Tibial artery (tissue), 4 donors: ENCODE measurements around the gene KCNN1.
"Not testable (repeated sequence)": the region's sequence is repeated elsewhere in the genome, so short reads cannot be mapped to it uniquely, and the experiment has no call there.

Experiments
- DNase-seq, 2 donors: peaks; one replicate each; pipeline ENCODE4 v3.0.0-alpha.2; 2019
- H3K27ac ChIP-seq, 2 donors: fragments of 200-600 bp; sonication (generic) in 1 of 2; 1 replicate in 1 of 2; 2 replicates in 1 of 2; pipeline ENCODE4 v1.5.1; 2018 to 2019; ENCODE audit warnings: mild to moderate bottlenecking in 1 of 2
- H3K27me3 ChIP-seq, 2 donors: fragments of 200-600 bp; sonication (generic) in 1 of 2; one replicate each; pipeline versions ENCODE4 v1.5.1 to v1.6.0; 2016 to 2019
- H3K36me3 ChIP-seq, 3 donors: fragments of 200-600 bp; sonication (generic) in 2 of 3; one replicate each; pipeline ENCODE4 v1.5.1; 2016 to 2019; ENCODE audit warnings: mild to moderate bottlenecking in 2 of 3
- H3K4me1 ChIP-seq, 4 donors: fragments of 200-600 bp; sonication (generic) in 2 of 4; 1 replicate in 3 of 4; 2 replicates in 1 of 4; pipeline ENCODE4 v1.5.1; 2016 to 2019
- H3K4me3 ChIP-seq, 2 donors: fragments of 200-600 bp; sonication (generic) in 1 of 2; 1 replicate in 1 of 2; 2 replicates in 1 of 2; pipeline ENCODE4 v1.5.1; 2018 to 2019; ENCODE audit warnings: mild to moderate bottlenecking in 2 of 2
- H3K9me3 ChIP-seq, 3 donors: fragments of 200-600 bp; sonication (generic) in 1 of 3; one replicate each; pipeline ENCODE4 v1.5.1; 2016 to 2019
- intact Hi-C: fragments of 100-400 bp; cut with DNase I; formaldehyde crosslinking; loops from one replicate; pipeline ENCODE4 v1.15.0; 2023; ENCODE audit warnings: low total_unique reads
- TF ChIP-seq, protein P1 (sequence below), 2 experiments: fragments of 200-600 bp in 1 of 2; fragments of 450-650 bp in 1 of 2; IDR thresholded peaks; one replicate each; pipeline ENCODE4 v1.5.1; 2017 to 2019; ENCODE audit warnings: antibody characterized with exemption in 2 of 2, mild to moderate bottlenecking in 1 of 2, moderate library complexity in 1 of 2

The KCNN1 gene

GRCh38 chr19:17966550-17967256, at the start of gene KCNN1:
KCNN1 (plus strand) TSS chr19:17967107; CDS start chr19:17973889, 6,782 bp downstream.
- H3K36me3 ChIP-seq: no peaks in the 10 kb centered on the region
- no peak within 1 kb of the TSS for H3K27ac ChIP-seq
- peaks cover 0 to 12% (median 0%) of the 10 kb centered on the region in 4 donors for H3K4me1 ChIP-seq
- no peaks in the 10 kb centered on the region for H3K9me3 ChIP-seq
- DNase-seq: no peak
- H3K4me3 ChIP-seq: no peak within 1 kb of the TSS
- TF ChIP-seq, protein P1, sequence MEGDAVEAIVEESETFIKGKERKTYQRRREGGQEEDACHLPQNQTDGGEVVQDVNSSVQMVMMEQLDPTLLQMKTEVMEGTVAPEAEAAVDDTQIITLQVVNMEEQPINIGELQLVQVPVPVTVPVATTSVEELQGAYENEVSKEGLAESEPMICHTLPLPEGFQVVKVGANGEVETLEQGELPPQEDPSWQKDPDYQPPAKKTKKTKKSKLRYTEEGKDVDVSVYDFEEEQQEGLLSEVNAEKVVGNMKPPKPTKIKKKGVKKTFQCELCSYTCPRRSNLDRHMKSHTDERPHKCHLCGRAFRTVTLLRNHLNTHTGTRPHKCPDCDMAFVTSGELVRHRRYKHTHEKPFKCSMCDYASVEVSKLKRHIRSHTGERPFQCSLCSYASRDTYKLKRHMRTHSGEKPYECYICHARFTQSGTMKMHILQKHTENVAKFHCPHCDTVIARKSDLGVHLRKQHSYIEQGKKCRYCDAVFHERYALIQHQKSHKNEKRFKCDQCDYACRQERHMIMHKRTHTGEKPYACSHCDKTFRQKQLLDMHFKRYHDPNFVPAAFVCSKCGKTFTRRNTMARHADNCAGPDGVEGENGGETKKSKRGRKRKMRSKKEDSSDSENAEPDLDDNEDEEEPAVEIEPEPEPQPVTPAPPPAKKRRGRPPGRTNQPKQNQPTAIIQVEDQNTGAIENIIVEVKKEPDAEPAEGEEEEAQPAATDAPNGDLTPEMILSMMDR (IDR thresholded peaks at IDR 0.05): no peak
- peaks cover 0 to 72% of the 10 kb centered on the region in 2 donors for H3K27me3 ChIP-seq
- intact Hi-C loops: no loop called here

GRCh38 chr19:17918151-17918550, 48.8 kb upstream of the KCNN1 start:
- DNase-seq, H3K36me3 ChIP-seq, H3K27ac ChIP-seq, H3K4me3 ChIP-seq, intact Hi-C loops, H3K4me1 ChIP-seq: not testable (repeated sequence)
- peaks cover 0 to 19% of the 10 kb centered on the region in 2 donors for H3K27me3 ChIP-seq
- H3K9me3 ChIP-seq: peaks cover 0 to 12% (median 8%) of the 10 kb centered on the region in 3 donors

GRCh38 chr19:17919122-17919521, 47.8 kb upstream of the KCNN1 start:
- H3K36me3 ChIP-seq, H3K4me3 ChIP-seq, H3K9me3 ChIP-seq, intact Hi-C loops, H3K4me1 ChIP-seq, DNase-seq, H3K27ac ChIP-seq: not testable (repeated sequence)
- peaks cover 0 to 19% of the 10 kb centered on the region in 2 donors for H3K27me3 ChIP-seq

- Histone ChIP-seq H3K27ac (no peak overlapping the region), H3K9me3 (no peaks in the 10 kb centered on the region), H3K27me3 (peaks cover 0 to 19% of the 10 kb centered on the region in 2 donors), H3K4me3 (no peak overlapping the region), H3K36me3 (no peaks in the 10 kb centered on the region), H3K4me1 (no peaks in the 10 kb centered on the region)
- intact Hi-C loops: no loop called here
- no peak for DNase-seq
- TF ChIP-seq, protein P1 (IDR thresholded peaks at IDR 0.05): no peak
Observed at GRCh38 chr19:17920527-17920926, 46.4 kb upstream of the KCNN1 start.

DNA sequence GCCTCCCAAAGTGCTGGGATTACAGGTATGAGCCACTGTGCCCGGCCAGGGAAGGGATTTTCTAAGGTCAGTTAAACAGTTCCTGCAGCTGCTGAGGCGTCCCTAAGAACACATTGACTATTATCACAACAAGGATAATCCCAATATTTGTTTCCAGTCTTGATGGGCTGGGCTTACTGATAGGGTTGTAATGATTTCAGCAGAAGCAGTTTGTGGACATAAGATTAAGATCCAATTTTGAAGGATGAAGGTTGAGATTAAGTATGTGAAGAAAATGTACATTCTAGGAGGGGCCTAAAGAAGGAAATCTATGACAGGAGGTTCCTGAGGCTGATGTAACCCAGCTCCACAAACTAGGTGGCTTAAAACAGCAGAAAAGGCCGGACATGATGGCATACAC, 44.8 kb upstream of the KCNN1 start:
- no peak for DNase-seq
- TF ChIP-seq, protein P1 (IDR thresholded peaks at IDR 0.05): no peak
- intact Hi-C loops: no loop called here

DNA sequence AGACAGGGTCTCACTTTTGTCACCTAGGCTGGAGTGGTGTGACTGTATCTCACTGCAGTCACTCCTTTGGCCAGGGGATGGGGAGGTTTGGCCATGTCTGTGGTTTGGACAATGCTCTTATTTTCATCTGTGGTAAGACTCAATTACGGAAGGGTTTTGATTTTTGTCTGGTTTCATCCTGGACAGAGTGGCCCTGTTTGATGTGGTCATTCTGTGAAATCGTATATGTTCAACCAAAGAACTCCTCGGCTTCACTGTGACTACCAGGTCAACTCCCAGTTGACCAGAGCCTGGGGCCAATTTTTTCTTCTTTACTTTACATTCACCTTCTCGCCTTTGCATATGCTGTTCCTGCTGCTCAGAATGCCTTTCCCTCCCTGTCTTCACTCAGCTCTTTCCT, 40.9 kb upstream of the KCNN1 start:
- H3K27ac ChIP-seq: no peak overlapping the region
- no peaks in the 10 kb centered on the region for H3K4me1 ChIP-seq
- H3K36me3 ChIP-seq: no peaks in the 10 kb centered on the region
- intact Hi-C loops: no loop called here
- no peak overlapping the region for H3K4me3 ChIP-seq
- H3K27me3 ChIP-seq: peaks cover 0 to 6% of the 10 kb centered on the region in 2 donors
- no peaks in the 10 kb centered on the region for H3K9me3 ChIP-seq
- DNase-seq: no peak
- TF ChIP-seq, protein P1 (IDR thresholded peaks at IDR 0.05): no peak

More for the DNA sequence above, 44.8 kb upstream of the KCNN1 start:
- Histone ChIP-seq H3K27ac (no peak overlapping the region), H3K4me1 (no peaks in the 10 kb centered on the region), H3K4me3 (no peak overlapping the region), H3K36me3 (no peaks in the 10 kb centered on the region), H3K27me3 (peaks cover 0 to 9% of the 10 kb centered on the region in 2 donors), H3K9me3 (no peaks in the 10 kb centered on the region)
